Transverse colon (tissue), 3 donors: ENCODE measurements around the gene SCAMP4.

Experiments
- POLR2A ChIP-seq: fragments of 450-650 bp; IDR thresholded peaks from one replicate; pipeline ENCODE4 v1.6.1; 2016; ENCODE audit warnings: antibody characterized with exemption, mild to moderate bottlenecking, moderate library complexity
- TF ChIP-seq, protein P1 (sequence below), 5 experiments: fragments of 200-600 bp in 3 of 5; fragments of 450-650 bp in 2 of 5; sonication (generic) in 3 of 5; IDR thresholded peaks; 1 replicate in 2 of 5; 2 replicates in 3 of 5; pipeline ENCODE4 v1.5.1; 2016 to 2017; ENCODE audit warnings: antibody characterized with exemption in 5 of 5, inconsistent platforms in 3 of 5, mild to moderate bottlenecking in 2 of 5, moderate library complexity in 1 of 5

DNA sequence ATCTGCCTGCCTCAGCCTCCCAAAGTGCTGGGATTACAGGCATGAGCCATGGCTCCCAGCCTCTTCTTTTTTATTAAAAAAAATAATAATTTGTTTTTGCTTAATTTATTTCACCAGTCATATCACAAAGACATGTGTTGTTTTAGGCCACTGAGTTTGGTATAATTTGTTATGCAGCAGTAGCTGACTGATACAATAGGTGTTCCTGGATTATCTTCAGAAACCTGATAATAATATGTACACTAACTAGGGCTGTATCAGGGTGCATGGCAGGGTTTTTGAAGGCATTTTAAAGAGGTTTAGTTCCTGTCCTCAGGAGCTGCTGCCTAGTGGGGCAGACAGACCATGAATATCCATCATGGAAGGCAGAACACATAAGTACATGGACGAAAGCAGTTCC lies 26.2 kb downstream of the SCAMP4 start:
- no peak for TF ChIP-seq POLR2A
- TF ChIP-seq, protein P1, sequence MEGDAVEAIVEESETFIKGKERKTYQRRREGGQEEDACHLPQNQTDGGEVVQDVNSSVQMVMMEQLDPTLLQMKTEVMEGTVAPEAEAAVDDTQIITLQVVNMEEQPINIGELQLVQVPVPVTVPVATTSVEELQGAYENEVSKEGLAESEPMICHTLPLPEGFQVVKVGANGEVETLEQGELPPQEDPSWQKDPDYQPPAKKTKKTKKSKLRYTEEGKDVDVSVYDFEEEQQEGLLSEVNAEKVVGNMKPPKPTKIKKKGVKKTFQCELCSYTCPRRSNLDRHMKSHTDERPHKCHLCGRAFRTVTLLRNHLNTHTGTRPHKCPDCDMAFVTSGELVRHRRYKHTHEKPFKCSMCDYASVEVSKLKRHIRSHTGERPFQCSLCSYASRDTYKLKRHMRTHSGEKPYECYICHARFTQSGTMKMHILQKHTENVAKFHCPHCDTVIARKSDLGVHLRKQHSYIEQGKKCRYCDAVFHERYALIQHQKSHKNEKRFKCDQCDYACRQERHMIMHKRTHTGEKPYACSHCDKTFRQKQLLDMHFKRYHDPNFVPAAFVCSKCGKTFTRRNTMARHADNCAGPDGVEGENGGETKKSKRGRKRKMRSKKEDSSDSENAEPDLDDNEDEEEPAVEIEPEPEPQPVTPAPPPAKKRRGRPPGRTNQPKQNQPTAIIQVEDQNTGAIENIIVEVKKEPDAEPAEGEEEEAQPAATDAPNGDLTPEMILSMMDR (IDR thresholded peaks at IDR 0.05), result no peak
